SK-N-MC (cell line): ENCODE results near the gene CCDC43.

Source experiments
- EZH2 ChIP-seq: fragments of 200-600 bp; sonication (generic); IDR thresholded peaks from one replicate; pipeline ENCODE4 v1.6.1; 2017; ENCODE audit warnings: antibody characterized with exemption
- POLR2AphosphoS5 ChIP-seq: IDR thresholded peaks from 2 replicates; pipeline ENCODE4 v1.6.1; 2012; ENCODE audit warnings: mild to moderate bottlenecking, low read depth, low read length, borderline replicate concordance

DNA sequence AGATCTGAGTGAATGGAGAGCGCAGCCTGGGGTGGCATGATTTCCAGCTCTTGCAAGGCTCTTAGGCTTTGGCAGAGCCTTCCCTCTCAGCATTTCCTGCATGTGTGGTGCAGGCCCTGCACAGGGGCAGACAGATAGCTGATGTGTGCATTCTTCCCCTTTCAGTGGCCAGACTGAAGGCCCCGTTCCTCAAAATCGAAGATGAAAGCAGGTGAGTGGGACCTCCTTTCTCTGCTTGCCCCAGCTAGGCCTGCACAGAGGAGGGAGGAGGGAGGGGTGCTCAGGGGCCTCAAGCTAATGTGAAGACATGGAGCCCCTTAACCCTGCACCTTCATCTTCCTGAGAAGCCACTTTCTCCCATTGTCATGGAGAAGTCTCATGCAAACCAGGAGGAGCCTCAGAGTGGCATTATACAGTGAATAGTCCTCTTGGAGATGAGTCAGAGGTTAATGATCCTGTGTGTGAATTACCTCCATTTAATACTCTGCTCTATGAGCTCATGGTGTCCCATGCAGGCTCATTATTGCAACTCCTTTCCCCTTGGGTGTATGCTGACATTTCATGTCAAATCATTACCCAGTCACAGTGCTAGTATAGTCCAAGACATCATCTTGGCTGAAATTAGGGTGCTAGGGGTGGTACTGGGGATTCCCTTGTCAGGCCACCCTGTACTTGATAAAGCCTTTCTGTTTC is 48.8 kb upstream of the CCDC43 start:
- no peak for TF ChIP-seq POLR2AphosphoS5
- TF ChIP-seq EZH2: no peak
